PC-9 (cell line): ENCODE measurements around the gene RPS6KA3.

Experiments
- CTCF ChIP-seq: fragments of 200-600 bp; sonication (generic); conservative IDR thresholded peaks from 2 replicates; pipeline ENCODE4 v1.6.1; 2017; ENCODE audit warnings: mixed run types, antibody characterized with exemption, mild to moderate bottlenecking, moderate library complexity
- EZH2 ChIP-seq: fragments of 200-600 bp; sonication (generic); IDR thresholded peaks from 2 replicates; pipeline ENCODE4 v1.8.0; 2017; ENCODE audit warnings: antibody characterized with exemption, low read depth

- no peak for TF ChIP-seq CTCF
- TF ChIP-seq EZH2, result no peak
These were observed 31.0 kb downstream of the RPS6KA3 start for GRCh38 chrX:20235755-20236154.
